Muscle of leg (tissue), 11 donors: ENCODE data around the gene BASP1. TPM values are rescaled to one million over a fixed set of nuclear protein-coding genes. Genes with fewer than 3 reads are reported as not detected.
"Not testable (repeated sequence)": the region's sequence is repeated elsewhere in the genome, so short reads cannot be mapped to it uniquely, and the experiment has no call there.

Experiments
- DNase-seq: peaks from one replicate; pipeline ENCODE4 v3.0.0; 2013
- H3K27ac ChIP-seq: one replicate; pipeline ENCODE4 v1.5.1; 2013; ENCODE audit warnings: mild to moderate bottlenecking, low read length, control low read depth
- H3K27me3 ChIP-seq: one replicate; pipeline ENCODE4 v1.6.1; 2013; ENCODE audit warnings: low read length; ENCODE audit not compliant: control insufficient read depth, insufficient read depth
- H3K36me3 ChIP-seq: one replicate; pipeline ENCODE4 v1.6.1; 2013; ENCODE audit warnings: low read length; ENCODE audit not compliant: control insufficient read depth, insufficient read depth
- H3K4me1 ChIP-seq: one replicate; pipeline ENCODE4 v1.6.1; 2013; ENCODE audit warnings: low read length; ENCODE audit not compliant: control insufficient read depth, insufficient read depth
- H3K4me3 ChIP-seq: one replicate; pipeline ENCODE4 v1.5.1; 2013; ENCODE audit warnings: low read length, control low read depth
- H3K9me3 ChIP-seq: replicated peaks from 2 replicates; pipeline ENCODE4 v1.6.1; 2013; ENCODE audit warnings: low read depth, low read length; ENCODE audit not compliant: control insufficient read depth
- WGBS: methylation state at CpG from one replicate; pipeline ENCODE4 v1.1.5; 2013; ENCODE audit warnings: missing lambda C conversion rate; ENCODE audit not compliant: insufficient coverage; 5-methylcytosine and 5-hydroxymethylcytosine counted together
- polyA plus RNA-seq, 8 donors: library from polyadenylated mRNA; unstranded; fragments of 120-200 nt; gene quantifications; one replicate each; pipeline versions ENCODE4 v1.2.1 to v1.2.3, GENCODE V29; 2013; ENCODE audit warnings: inconsistent platforms in 1 of 8, low replicate concordance in 1 of 8; ENCODE audit not compliant: insufficient read length in 8 of 8, insufficient read depth in 1 of 8
- total RNA-seq: library from RNA; stranded (reverse); fragments of 120-200 nt; gene quantifications from one replicate; pipeline ENCODE4 v1.2.4, GENCODE V29; 2013

BASP1 gene
- total and polyA plus RNA-seq, 9 donors, result 18.1 to 61.2 (median 29.8) TPM

- Histone ChIP-seq H3K4me1 (no peaks in the 10 kb centered on the region), H3K27me3 (no peaks in the 10 kb centered on the region), H3K27ac (no peak overlapping the region), H3K36me3 (peaks cover 2% of the 10 kb centered on the region), H3K9me3 (no peaks in the 10 kb centered on the region), H3K4me3 (no peak overlapping the region)
- 90% methylated on average over 2 of the region's 3 CpGs for WGBS
- DNase-seq, result no peak
These were observed 31.7 kb downstream of the BASP1 start for GRCh38 chr5:17249029-17249634.

GRCh38 chr5:17249841-17250240 lies 32.4 kb downstream of the BASP1 start:
- H3K9me3 ChIP-seq, H3K27ac ChIP-seq, DNase-seq, H3K36me3 ChIP-seq, H3K27me3 ChIP-seq, H3K4me1 ChIP-seq, H3K4me3 ChIP-seq: not testable (repeated sequence)
- 80% methylated on average over 1 of the region's 6 CpGs for WGBS

- Histone ChIP-seq H3K4me3 (no peak overlapping the region), H3K9me3 (no peaks in the 10 kb centered on the region), H3K4me1 (no peaks in the 10 kb centered on the region), H3K27me3 (no peaks in the 10 kb centered on the region), H3K36me3 (peaks cover 2% of the 10 kb centered on the region), H3K27ac (no peak overlapping the region)
- WGBS, result no CpG with 5 or more reads among the region's 1 CpG
- no peak for DNase-seq
These were observed 35.1 kb downstream of the BASP1 start for GRCh38 chr5:17252543-17252942.

DNA sequence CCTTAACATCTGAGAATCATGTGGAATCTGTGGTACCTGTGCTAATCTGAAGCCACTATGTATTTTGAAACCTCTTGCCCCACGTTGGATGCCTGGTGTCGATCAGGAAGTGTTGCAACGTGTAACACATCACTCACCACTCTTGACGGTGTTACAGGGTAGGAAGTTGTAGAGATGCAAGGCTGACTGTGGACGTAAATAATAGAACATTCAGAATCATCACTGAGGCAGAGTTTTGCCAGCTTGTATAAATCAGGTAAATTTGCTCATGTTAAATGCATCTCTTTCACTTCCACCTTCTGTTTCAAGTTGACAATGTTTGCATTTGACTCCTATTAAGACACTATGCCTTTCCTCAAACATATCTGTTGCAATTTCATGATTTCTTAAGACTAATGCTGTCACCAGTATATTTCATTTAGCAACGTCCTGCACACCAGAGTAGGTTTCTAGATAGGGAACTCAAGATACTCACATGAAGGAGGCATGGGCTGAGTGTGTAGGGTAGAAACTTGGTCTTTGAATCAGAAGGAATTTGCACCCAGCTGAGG lies 38.1 kb downstream of the BASP1 start:
- no peak for DNase-seq
- Histone ChIP-seq H3K4me1 (no peaks in the 10 kb centered on the region), H3K36me3 (peaks cover 2% of the 10 kb centered on the region), H3K4me3 (no peak overlapping the region), H3K9me3 (no peaks in the 10 kb centered on the region), H3K27me3 (no peaks in the 10 kb centered on the region), H3K27ac (no peak overlapping the region)
- WGBS, result no CpG with 5 or more reads among the region's 6 CpGs

DNA sequence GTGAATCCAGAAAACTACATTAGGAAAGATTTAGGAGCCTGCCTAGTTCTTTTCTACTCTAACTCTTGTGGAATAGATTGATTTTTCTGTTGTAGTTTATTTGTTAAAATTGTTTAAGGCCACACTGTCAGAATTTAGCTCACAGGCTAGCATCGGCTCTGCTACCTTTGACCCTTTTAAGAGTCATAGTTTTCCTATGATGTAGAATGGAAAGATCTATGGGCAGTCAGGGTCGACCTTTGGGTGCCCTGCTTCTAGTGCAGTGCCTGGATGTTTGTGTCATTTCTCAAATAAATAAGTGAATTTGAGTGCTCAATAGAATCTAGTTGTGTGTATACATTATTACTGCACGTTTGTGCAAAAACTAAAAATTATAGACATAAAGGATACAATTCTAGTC lies 38.7 kb downstream of the BASP1 start:
- no peak overlapping the region for H3K4me3 ChIP-seq
- H3K27ac ChIP-seq, result no peak overlapping the region

DNA sequence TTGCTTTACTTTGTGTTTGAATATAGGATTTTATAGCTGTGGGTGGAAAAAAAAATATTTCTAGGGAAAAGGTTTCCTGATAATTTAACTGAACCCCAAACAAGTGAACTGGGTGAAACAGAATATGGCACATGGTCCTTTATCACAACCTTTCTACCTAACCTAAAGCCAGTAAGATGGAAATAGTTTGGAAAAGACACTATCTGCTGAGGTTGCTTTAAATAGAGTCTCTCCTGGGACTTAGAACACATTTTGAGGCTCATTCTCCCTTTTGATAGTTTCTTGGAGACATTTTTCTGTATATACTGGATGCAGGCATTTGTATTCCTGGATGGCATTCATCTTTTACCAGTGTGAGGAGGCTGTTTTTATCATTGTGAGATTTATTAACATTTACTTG lies 39.4 kb downstream of the BASP1 start:
- H3K27ac ChIP-seq, result no peak overlapping the region

More for the DNA sequence above, 38.7 kb downstream of the BASP1 start:
- Histone ChIP-seq H3K9me3 (no peaks in the 10 kb centered on the region), H3K36me3 (peaks cover 2% of the 10 kb centered on the region), H3K4me1 (no peaks in the 10 kb centered on the region), H3K27me3 (no peaks in the 10 kb centered on the region)
- no CpG with 5 or more reads among the region's 3 CpGs for WGBS
- no peak for DNase-seq

GRCh38 chr5:17257705-17258273 lies 40.4 kb downstream of the BASP1 start:
- H3K4me3 ChIP-seq, result no peak overlapping the region
- no peaks in the 10 kb centered on the region for H3K27me3 ChIP-seq
- H3K4me1 ChIP-seq, result no peaks in the 10 kb centered on the region
- 66% methylated on average over 3 of the region's 5 CpGs for WGBS
- no peaks in the 10 kb centered on the region for H3K9me3 ChIP-seq
- H3K36me3 ChIP-seq, result peaks cover 2% of the 10 kb centered on the region
- no peak for DNase-seq
- no peak overlapping the region for H3K27ac ChIP-seq

More for the DNA sequence above, 39.4 kb downstream of the BASP1 start:
- Histone ChIP-seq H3K4me1 (no peaks in the 10 kb centered on the region), H3K36me3 (peaks cover 2% of the 10 kb centered on the region), H3K27me3 (no peaks in the 10 kb centered on the region), H3K9me3 (no peaks in the 10 kb centered on the region), H3K4me3 (no peak overlapping the region)
- DNase-seq, result no peak

- 86% methylated on average over 1 of the region's 2 CpGs for WGBS
- H3K4me1 ChIP-seq, result no peaks in the 10 kb centered on the region
- H3K27me3 ChIP-seq, result no peaks in the 10 kb centered on the region
- no peaks in the 10 kb centered on the region for H3K36me3 ChIP-seq
- no peak for DNase-seq
- no peak overlapping the region for H3K4me3 ChIP-seq
- no peaks in the 10 kb centered on the region for H3K9me3 ChIP-seq
- no peak overlapping the region for H3K27ac ChIP-seq
These were observed 41.0 kb downstream of the BASP1 start for GRCh38 chr5:17258431-17258830.

DNA sequence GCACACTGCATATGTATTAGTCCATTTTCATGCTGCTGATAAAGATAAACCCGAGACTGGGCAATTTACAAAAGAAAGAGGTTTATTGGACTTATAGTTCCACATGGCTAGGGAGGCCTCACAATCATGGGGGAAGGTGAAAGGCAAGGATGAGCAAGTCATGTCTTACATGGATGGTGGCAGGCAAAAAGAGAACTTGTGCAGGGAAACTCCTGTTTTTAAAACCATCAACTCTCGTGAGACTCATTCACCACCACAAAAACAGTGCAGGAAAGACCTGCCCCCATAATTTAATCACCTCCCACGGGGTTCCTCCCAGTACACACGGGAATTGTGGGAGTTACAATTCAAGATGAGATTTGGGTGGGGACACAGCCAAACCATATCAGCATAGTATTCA lies 41.6 kb downstream of the BASP1 start:
- not testable (repeated sequence) for H3K27me3 ChIP-seq, H3K4me3 ChIP-seq, H3K36me3 ChIP-seq, H3K9me3 ChIP-seq, H3K27ac ChIP-seq, H3K4me1 ChIP-seq, DNase-seq
- 100% methylated on average over 1 of the region's 4 CpGs for WGBS

GRCh38 chr5:17259630-17260257 lies 42.3 kb downstream of the BASP1 start:
- DNase-seq, result no peak
- no peaks in the 10 kb centered on the region for H3K4me1 ChIP-seq
- no peak overlapping the region for H3K4me3 ChIP-seq
- 40% methylated on average over 2 of the region's 5 CpGs for WGBS
- no peak overlapping the region for H3K27ac ChIP-seq
- no peaks in the 10 kb centered on the region for H3K9me3 ChIP-seq
- no peaks in the 10 kb centered on the region for H3K27me3 ChIP-seq
- no peaks in the 10 kb centered on the region for H3K36me3 ChIP-seq
